ENCODE measurements around the gene ASF1B. TPM values are rescaled to one million over a fixed set of nuclear protein-coding genes. Genes with fewer than 3 reads are reported as not detected.

The ASF1B gene
- total RNA-seq, 2 experiments from 2014 or later: 64.6 to 70.4 TPM

DNA sequence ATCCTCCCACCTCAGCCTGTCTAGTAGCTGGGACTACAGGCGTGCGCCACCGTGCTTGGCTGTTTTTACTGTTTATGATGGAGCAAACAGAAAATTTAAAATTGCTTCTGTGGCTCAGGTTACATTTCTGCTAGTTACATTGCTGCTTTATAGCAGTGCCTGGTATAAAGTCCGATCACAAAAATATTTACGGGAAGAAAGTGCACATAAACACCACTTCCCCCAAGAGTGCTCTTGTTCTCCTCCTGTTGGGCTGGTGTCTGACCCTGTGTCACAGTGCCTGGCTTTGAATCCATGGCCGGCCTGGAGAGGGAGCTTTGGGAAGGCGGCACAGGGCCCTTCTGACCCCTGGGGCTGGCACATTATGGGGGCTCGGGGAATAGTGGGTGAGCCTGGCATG, 30.7 kb downstream of the ASF1B start:
- DNase-seq (no peak), ATAC-seq (no peak)
- intact Hi-C loops (cut with DNase I, micrococcal nuclease): no loop called here
- Mint-ChIP-seq H3K9me3 (ENCODE audit: low read depth) (no peaks in the 10 kb centered on the region), H3K36me3 (ENCODE audit: low read depth) (peaks cover 9% of the 10 kb centered on the region), H3K27ac (no peak overlapping the region), H3K4me3 (no peak overlapping the region), H3K27me3 (no peaks in the 10 kb centered on the region), H3K4me1 (no peaks in the 10 kb centered on the region)
- ChIA-PET POLR2A (no interaction called here), CTCF (interaction anchor here (0.5 to 1.0 kb wide), 2 partner anchors 9 to 246 kb away, joined by 3 to 6 read pairs; no protein-coding TSS in a partner anchor)

DNA sequence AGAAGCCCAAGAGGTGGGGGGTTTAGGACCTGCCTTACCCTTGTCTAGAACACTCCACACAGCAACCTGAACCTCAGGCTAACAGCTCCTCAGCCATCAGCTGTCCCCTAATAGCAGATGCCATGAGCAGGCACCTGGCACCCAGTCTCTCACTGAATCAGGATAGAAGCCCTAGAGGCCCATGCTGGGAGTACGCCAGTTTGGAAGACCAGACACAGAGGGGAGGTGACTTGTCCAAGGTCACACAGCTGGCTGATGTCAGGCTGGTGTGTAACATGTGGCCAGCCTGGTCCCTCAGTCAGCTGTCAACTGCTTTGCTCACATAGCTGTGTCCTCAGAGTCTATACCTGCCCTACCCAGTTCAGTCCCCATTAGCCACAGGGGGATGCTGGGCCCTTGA, 33.1 kb downstream of the ASF1B start:
- CTCF ChIA-PET: interaction anchor here (0.7 to 1.1 kb wide), 2 partner anchors 12 to 43 kb away, joined by 3 to 5 read pairs; no protein-coding TSS in a partner anchor
- ATAC-seq (peak; percentile 47), DNase-seq (no peak)
- POLR2A ChIA-PET: no interaction called here
- no peaks in the 10 kb centered on the region for H3K27me3 Mint-ChIP-seq
- peaks cover 12% of the 10 kb centered on the region for H3K36me3 Mint-ChIP-seq (ENCODE audit: low read depth)
- no peaks in the 10 kb centered on the region for H3K9me3 Mint-ChIP-seq (ENCODE audit: low read depth)
- intact Hi-C loops (cut with DNase I, micrococcal nuclease): no loop called here
- no peak overlapping the region for H3K27ac Mint-ChIP-seq
- H3K4me1 Mint-ChIP-seq: no peaks in the 10 kb centered on the region
- H3K4me3 Mint-ChIP-seq: no peak overlapping the region

DNA sequence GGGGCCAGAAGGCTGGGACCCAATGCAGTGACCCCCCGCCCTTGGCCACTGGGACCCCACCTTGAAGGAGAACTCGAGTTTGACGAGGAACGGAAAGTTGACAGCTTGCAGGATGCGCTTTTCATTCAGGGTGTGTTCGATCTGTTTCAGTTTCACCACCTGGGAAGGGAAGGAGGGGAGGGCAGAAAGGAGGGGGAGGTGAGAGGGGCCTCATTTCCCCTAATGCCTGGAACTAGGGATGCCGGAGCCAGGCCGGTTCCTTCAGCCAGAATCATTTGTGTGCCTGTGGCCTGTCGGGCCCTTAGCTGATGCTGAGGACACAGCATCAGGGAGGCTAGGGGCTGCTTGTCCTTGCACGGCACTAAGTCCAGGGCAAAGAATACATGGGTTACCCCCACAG, 33.6 kb downstream of the ASF1B start:
- ChIA-PET POLR2A (no interaction called here), CTCF (interaction anchor here (0.7 to 1.9 kb wide), 4 partner anchors 11 to 43 kb away, joined by 3 to 5 read pairs (median 4); no protein-coding TSS in a partner anchor)
- H3K9me3 Mint-ChIP-seq (ENCODE audit: low read depth): no peaks in the 10 kb centered on the region
- H3K4me3 Mint-ChIP-seq: no peak overlapping the region
- no peak for DNase-seq
- H3K36me3 Mint-ChIP-seq (ENCODE audit: low read depth): peaks cover 12% of the 10 kb centered on the region
- no peaks in the 10 kb centered on the region for H3K4me1 Mint-ChIP-seq
- no peaks in the 10 kb centered on the region for H3K27me3 Mint-ChIP-seq
- intact Hi-C loops (cut with DNase I, micrococcal nuclease): no loop called here
- H3K27ac Mint-ChIP-seq: no peak overlapping the region
- no peak for ATAC-seq

DNA sequence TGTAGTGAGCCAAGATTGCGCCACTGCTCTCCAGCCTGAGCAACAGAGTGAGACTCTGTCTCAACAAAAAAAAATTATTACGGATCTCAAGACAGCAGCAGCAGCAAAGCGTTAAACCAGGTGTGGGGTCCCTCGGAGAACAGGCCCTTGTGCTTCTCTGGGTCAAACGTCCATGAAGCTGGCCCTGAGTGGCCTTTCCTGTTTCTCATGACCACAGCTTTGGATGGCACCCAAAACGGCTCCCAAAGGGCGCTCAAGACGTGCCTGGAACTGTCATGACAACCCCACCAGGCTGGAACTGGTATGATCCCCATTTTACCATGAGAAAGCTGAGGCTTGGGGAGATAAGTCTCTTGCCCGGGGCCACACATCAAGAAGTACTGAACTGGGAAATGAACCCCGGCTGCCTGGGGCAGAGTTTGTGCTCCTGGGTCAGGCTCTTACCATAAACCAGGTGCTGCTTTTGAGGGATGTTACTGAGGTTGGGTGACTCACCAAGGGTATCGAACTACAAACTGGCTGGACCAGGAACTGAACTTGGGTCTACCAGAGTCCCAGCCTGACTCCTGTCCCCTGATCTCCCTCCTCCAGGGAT, 34.2 kb downstream of the ASF1B start:
- Mint-ChIP-seq H3K36me3 (ENCODE audit: low read depth) (peaks cover 12% of the 10 kb centered on the region), H3K4me1 (no peaks in the 10 kb centered on the region), H3K27me3 (no peaks in the 10 kb centered on the region), H3K9me3 (ENCODE audit: low read depth) (no peaks in the 10 kb centered on the region), H3K27ac (no peak overlapping the region), H3K4me3 (no peak overlapping the region)
- POLR2A ChIA-PET: no interaction called here
- ATAC-seq: no peak
- DNase-seq: no peak
- CTCF ChIA-PET: interaction anchor here (0.8 to 1.9 kb wide), 2 partner anchors 11 to 14 kb away, joined by 3 to 5 read pairs; no protein-coding TSS in a partner anchor
- intact Hi-C loops (cut with DNase I, micrococcal nuclease): no loop called here

DNA sequence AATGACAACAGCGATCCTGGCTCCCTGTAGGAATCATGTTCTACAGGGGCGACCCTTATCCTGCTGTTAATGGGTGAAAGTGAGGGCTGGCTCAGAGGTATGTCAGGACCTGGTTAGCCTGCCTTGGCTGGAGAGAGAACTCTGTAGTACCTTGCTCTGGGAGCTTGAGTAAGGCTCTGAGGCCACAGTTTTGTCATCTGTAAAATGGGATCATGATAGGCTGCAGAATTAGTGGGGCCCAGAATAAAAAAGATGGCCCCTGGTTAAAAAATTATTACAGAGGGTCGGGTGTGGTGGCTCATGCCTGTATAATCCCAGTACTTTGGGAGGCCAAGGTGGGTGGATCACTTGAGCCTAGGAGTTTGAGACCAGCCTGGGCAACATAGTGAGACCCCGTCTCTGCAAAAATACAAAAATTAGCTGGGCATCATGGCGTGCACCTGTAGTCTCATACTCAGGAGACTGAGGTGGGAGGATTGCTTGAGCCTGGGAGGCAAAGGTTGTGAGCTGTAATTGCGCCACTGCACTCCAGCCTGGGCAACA, 35.3 kb downstream of the ASF1B start:
- H3K9me3 Mint-ChIP-seq (ENCODE audit: low read depth): no peaks in the 10 kb centered on the region
- no peaks in the 10 kb centered on the region for H3K4me1 Mint-ChIP-seq
- H3K27ac Mint-ChIP-seq: no peak overlapping the region
- CTCF ChIA-PET: interaction anchor here (0.6 to 1.9 kb wide), 2 partner anchors 15 to 24 kb away, joined by 3 to 5 read pairs; no protein-coding TSS in a partner anchor
- no peaks in the 10 kb centered on the region for H3K27me3 Mint-ChIP-seq
- DNase-seq (no peak), ATAC-seq (no peak)
- H3K36me3 Mint-ChIP-seq (ENCODE audit: low read depth): peaks cover 15% of the 10 kb centered on the region
- POLR2A ChIA-PET: no interaction called here
- H3K4me3 Mint-ChIP-seq: no peak overlapping the region
- intact Hi-C loops (cut with DNase I, micrococcal nuclease): no loop called here

DNA sequence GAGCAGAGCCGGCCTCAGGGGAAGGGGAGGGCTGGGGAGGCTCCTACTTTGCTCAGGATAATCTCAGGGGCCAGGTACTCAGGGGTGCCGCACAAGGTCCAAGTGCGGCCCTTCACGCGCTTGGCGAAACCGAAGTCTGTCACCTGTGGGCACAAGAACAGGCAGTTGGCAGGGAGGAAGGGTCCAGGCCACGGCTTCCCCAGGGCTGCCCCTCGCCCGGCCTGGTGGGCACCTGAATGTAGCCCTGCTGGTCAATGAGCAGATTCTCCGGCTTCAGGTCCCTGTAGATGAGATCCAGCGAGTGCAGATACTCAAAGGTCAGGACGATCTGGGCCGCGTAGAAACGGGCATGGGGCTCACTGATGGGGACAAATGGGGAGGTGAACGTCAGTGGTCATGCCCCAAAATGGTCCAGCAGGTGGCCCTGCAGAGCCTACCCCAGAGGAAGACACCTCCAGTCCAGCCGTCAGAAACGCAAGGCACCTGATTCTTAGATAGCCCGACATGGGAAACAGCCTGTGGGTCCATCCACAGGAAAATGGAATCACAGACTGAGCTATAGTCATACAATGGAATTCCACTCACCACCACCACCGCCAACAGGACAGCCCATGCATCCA, 38.7 kb downstream of the ASF1B start:
- Mint-ChIP-seq H3K36me3 (ENCODE audit: low read depth) (peaks cover 15% of the 10 kb centered on the region), H3K9me3 (ENCODE audit: low read depth) (peaks cover 9% of the 10 kb centered on the region), H3K4me3 (no peak overlapping the region), H3K27me3 (no peaks in the 10 kb centered on the region), H3K4me1 (peaks cover 3% of the 10 kb centered on the region), H3K27ac (no peak overlapping the region)
- intact Hi-C loops (cut with DNase I, micrococcal nuclease): no loop called here
- ATAC-seq (no peak), DNase-seq (no peak)
- POLR2A ChIA-PET: no interaction called here
- CTCF ChIA-PET: no interaction called here

DNA sequence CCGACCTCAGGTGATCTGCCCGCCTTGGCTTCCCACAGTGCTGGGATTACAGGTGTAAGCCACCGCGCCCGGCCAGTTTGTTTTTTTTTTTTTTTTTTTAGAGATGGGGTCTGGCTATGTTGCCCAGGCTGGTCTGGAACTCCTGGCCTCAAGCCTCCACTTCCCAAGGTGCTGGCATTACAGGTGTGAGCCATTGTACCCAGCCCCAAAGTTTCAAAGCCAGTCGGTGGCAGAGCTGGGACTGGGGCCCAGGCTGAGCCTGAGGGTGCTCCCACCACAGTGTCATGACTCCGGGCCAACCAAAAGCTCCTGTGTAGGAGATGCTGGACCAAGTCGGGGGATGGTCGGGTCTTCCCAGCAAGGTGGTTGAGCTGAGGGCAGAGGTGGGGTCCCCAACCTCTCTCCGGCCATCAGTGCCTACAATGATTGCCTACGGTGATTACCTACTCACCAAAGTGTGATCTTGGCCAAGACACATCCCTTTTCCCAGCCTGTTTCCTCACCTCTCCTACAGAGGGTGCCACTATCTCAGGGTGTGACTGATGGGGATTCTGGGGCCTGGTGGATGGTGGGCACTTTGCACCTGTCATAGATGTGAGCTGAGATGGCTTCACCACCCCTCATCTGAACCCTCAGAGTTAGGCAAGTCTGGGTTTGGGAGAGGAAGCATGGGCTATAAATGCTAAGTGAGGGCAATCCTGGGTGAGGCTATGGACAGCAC, 40.0 kb downstream of the ASF1B start:
- H3K27me3 Mint-ChIP-seq: no peaks in the 10 kb centered on the region
- H3K36me3 Mint-ChIP-seq (ENCODE audit: low read depth): peaks cover 19% of the 10 kb centered on the region
- ATAC-seq: no peak
- intact Hi-C loops (cut with DNase I, micrococcal nuclease): no loop called here
- peaks cover 10% of the 10 kb centered on the region for H3K4me1 Mint-ChIP-seq
- H3K9me3 Mint-ChIP-seq (ENCODE audit: low read depth): peaks cover 9% of the 10 kb centered on the region
- no peak for DNase-seq
- no peak overlapping the region for H3K4me3 Mint-ChIP-seq
- CTCF ChIA-PET: interaction anchor here (0.6 to 1.1 kb wide), 4 partner anchors 15 to 388 kb away, joined by 3 read pairs; no protein-coding TSS in a partner anchor
- H3K27ac Mint-ChIP-seq: no peak overlapping the region
- POLR2A ChIA-PET: no interaction called here

DNA sequence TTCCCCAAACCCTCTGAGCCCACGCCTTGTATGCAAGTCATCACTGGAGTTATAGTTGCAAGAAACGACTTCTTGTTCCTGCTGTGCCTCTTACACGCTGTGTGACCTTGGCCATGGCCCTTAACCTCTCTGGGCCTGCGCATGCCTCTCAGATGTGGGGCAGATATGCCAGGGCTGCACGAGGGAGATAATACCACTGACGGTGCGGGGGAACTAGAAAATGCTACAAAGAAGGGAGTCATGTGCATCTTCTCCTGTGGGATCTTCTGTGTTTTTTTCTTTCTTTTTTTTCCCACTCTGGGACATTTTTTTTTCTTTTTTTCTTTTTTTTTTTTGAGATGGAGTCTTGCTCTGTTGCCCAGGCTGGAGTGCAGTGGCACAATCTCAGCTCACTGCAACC, 41.5 kb downstream of the ASF1B start:
- H3K4me3 Mint-ChIP-seq: no peak overlapping the region
- peak overlapping the region; percentile 47 for H3K27ac Mint-ChIP-seq
- H3K27me3 Mint-ChIP-seq: no peaks in the 10 kb centered on the region

DNA sequence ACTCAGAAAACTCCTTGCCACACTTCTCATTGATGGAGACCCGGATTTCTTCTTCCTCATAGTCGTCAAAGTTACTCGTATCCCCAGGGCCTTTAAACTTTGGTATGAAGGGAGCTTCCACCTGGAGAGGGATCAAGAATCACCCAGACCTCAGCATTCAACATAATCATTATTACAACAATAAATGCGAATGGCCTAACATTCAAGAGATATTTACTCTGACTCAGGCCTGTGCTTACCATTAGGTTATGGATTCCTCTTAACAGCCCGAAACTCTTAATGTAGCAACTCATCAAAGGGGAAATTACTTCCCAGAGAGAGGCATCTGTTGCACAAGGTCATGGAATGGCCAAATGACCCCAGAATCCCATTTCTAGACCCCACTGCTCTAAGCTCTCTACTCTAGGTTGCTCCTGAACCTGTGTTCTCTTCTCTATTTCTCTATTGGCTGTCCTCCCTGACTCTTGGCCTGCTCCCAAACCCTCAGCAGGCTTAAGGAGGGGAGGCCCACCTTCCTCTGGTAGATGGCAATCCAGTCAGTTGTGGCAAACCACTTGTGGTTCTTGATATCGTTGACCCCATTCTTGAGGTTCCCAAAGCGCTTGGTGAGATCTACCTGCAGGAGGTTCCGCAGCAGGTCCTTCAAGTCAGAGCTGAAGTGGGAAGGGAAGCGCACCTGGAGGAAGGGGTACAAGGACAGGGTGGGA, 43.1 kb downstream of the ASF1B start:
- ATAC-seq (no peak), DNase-seq (no peak)
- Mint-ChIP-seq H3K4me1 (peaks cover 17% of the 10 kb centered on the region), H3K36me3 (ENCODE audit: low read depth) (peaks cover 26% of the 10 kb centered on the region), H3K4me3 (no peak overlapping the region), H3K27ac (no peak overlapping the region), H3K9me3 (ENCODE audit: low read depth) (peaks cover 9% of the 10 kb centered on the region), H3K27me3 (no peaks in the 10 kb centered on the region)
- intact Hi-C loops (cut with DNase I, micrococcal nuclease): loop anchor here (5.0 kb wide), 2 partner anchors 44 to 931 kb away; partner anchors contain the start of gene ASF1B (in 1 of the 2)
- ChIA-PET POLR2A (no interaction called here), CTCF (interaction anchor here (0.8 to 1.5 kb wide), 4 partner anchors 15 to 100 kb away, joined by 4 to 8 read pairs (median 5); no protein-coding TSS in a partner anchor)

More for the DNA sequence above, 41.5 kb downstream of the ASF1B start:
- ATAC-seq (no peak), DNase-seq (no peak)
- Mint-ChIP-seq H3K9me3 (ENCODE audit: low read depth) (peaks cover 9% of the 10 kb centered on the region), H3K4me1 (peaks cover 10% of the 10 kb centered on the region), H3K36me3 (ENCODE audit: low read depth) (peaks cover 16% of the 10 kb centered on the region)
- CTCF ChIA-PET: interaction anchor here (0.8 to 1.5 kb wide), 5 partner anchors 14 to 215 kb away, joined by 3 to 5 read pairs (median 4); partner anchors contain the start of gene ASF1B
- POLR2A ChIA-PET: no interaction called here
- intact Hi-C loops (cut with DNase I, micrococcal nuclease): loop anchor here (5.0 kb wide), 2 partner anchors 42 to 933 kb away; partner anchors contain the start of gene ASF1B (in 1 of the 2)

DNA sequence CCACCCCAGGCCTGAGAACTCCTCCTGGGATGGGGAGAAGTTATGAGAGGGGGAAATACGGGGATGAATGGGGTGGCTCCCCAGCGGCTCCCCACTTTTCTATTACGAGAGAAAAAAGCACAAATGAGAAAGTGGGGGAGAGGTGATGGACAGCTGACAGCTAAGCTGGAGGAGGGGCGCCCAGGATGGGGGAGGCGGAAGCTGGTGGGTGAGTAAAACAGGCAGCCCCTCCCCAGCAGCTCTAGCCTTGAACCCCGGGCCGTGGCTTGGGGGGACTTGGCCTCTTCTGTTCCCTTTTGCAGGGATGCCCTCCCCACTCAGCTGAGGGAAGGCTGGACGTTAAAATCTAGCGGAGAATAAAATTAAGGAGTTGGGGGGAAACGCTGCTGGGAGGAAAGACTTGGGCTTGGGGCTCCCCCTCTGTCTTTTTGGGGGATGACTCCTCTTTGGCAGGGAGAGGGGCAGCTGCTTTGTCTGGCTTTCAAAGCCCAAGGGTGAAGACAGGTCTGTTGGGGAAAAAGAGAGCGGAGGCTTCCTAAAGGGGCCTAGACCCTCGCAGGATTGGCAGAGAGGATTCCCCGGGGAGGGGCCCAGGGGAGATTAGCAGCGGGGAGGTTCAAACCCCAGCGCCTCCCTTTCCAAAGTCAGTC, 44.5 kb downstream of the ASF1B start:
- H3K27me3 Mint-ChIP-seq: no peaks in the 10 kb centered on the region
- H3K4me1 Mint-ChIP-seq: peaks cover 20% of the 10 kb centered on the region
- DNase-seq: peak; percentile 76
- peak; percentile 7 for ATAC-seq
- peaks cover 32% of the 10 kb centered on the region for H3K36me3 Mint-ChIP-seq (ENCODE audit: low read depth)
- peak overlapping the region; percentile 81 for H3K4me3 Mint-ChIP-seq
- intact Hi-C loops (cut with DNase I, micrococcal nuclease): loop anchor here (1.0 to 5.0 kb wide), 10 partner anchors 11 to 930 kb away; partner anchors contain the start of genes ASF1B (in 2 of the 2), PRKACA (in 2 of the 2) and DDX39A (in 1 of the 2)
- ChIA-PET CTCF (interaction anchor here (0.6 to 1.6 kb wide), 8 partner anchors 10 to 344 kb away, joined by 3 to 5 read pairs (median 4); partner anchors contain the start of genes ASF1B and PRKACA), POLR2A (no interaction called here)
- H3K27ac Mint-ChIP-seq: peak overlapping the region; percentile 98
- peaks cover 9% of the 10 kb centered on the region for H3K9me3 Mint-ChIP-seq (ENCODE audit: low read depth)

Measured in activated CD4-positive, alpha-beta T cell treated with anti-CD3 and anti-CD28 coated beads for 36 hours (primary cell).